Parathyroid adenoma (tissue), 2 donors: ENCODE results near the gene CYP46A1.

ENCODE experiments used
- H2AFZ ChIP-seq: fragments of 300-600 bp; sonication (generic); one replicate; pipeline ENCODE4 v1.7.0; 2017; ENCODE audit warnings: antibody characterized with exemption, mild to moderate bottlenecking
- H3K27ac ChIP-seq: fragments of 300-600 bp; sonication (generic); one replicate; pipeline ENCODE4 v1.7.0; 2017
- H3K27me3 ChIP-seq: fragments of 300-600 bp; sonication (generic); one replicate; pipeline ENCODE4 v1.7.0; 2017; ENCODE audit warnings: low read length; ENCODE audit not compliant: control insufficient read depth, insufficient read depth
- H3K36me3 ChIP-seq: fragments of 300-600 bp; sonication (generic); one replicate; pipeline ENCODE4 v1.7.0; 2017; ENCODE audit warnings: low read length; ENCODE audit not compliant: control insufficient read depth, insufficient read depth
- H3K4me1 ChIP-seq: fragments of 300-600 bp; sonication (generic); one replicate; pipeline ENCODE4 v1.7.0; 2017; ENCODE audit warnings: control low read depth
- H3K4me2 ChIP-seq: fragments of 300-600 bp; sonication (generic); one replicate; pipeline ENCODE4 v1.7.0; 2017; ENCODE audit warnings: low read length
- H3K4me3 ChIP-seq: fragments of 300-600 bp; sonication (generic); one replicate; pipeline ENCODE4 v1.7.0; 2017; ENCODE audit warnings: low read depth, low read length
- H3K79me2 ChIP-seq: fragments of 300-600 bp; sonication (generic); one replicate; pipeline ENCODE4 v1.7.0; 2017; ENCODE audit warnings: control low read depth
- H3K9ac ChIP-seq: fragments of 300-600 bp; sonication (generic); one replicate; pipeline ENCODE4 v1.7.0; 2017; ENCODE audit warnings: mild to moderate bottlenecking
- H3K9me3 ChIP-seq: fragments of 300-600 bp; sonication (generic); one replicate; pipeline ENCODE4 v1.7.0; 2017; ENCODE audit warnings: low read length; ENCODE audit not compliant: control insufficient read depth
- CTCF ChIP-seq: fragments of 300-600 bp; sonication (generic); IDR thresholded peaks from one replicate; pipeline ENCODE4 v1.7.0; 2017; ENCODE audit warnings: antibody characterized with exemption, mild to moderate bottlenecking
- donor health status: primary hyperparathyroidism.

CYP46A1 gene

GRCh38 chr14:99733540-99734405, 49.7 kb downstream of the CYP46A1 start:
- no peak overlapping the region for H3K27ac ChIP-seq
- TF ChIP-seq CTCF: no peak
- H3K9me3 ChIP-seq: no peaks in the 10 kb centered on the region
- peaks cover 6% of the 10 kb centered on the region for H3K4me1 ChIP-seq
- H3K9ac ChIP-seq: no peak overlapping the region
- H3K27me3 ChIP-seq: no peaks in the 10 kb centered on the region
- no peak overlapping the region for H3K4me2 ChIP-seq
- H2AFZ ChIP-seq: no peak overlapping the region
- no peak overlapping the region for H3K4me3 ChIP-seq
- no peaks in the 10 kb centered on the region for H3K36me3 ChIP-seq
- no peaks in the 10 kb centered on the region for H3K79me2 ChIP-seq

GRCh38 chr14:99734406-99735051, 50.4 kb downstream of the CYP46A1 start:
- Histone ChIP-seq H3K4me2 (no peak overlapping the region), H2AFZ (no peak overlapping the region), H3K79me2 (no peaks in the 10 kb centered on the region), H3K9ac (no peak overlapping the region), H3K9me3 (no peaks in the 10 kb centered on the region), H3K4me1 (peaks cover 6% of the 10 kb centered on the region), H3K4me3 (no peak overlapping the region), H3K27me3 (no peaks in the 10 kb centered on the region), H3K36me3 (no peaks in the 10 kb centered on the region), H3K27ac (no peak overlapping the region)
- no peak for TF ChIP-seq CTCF

DNA sequence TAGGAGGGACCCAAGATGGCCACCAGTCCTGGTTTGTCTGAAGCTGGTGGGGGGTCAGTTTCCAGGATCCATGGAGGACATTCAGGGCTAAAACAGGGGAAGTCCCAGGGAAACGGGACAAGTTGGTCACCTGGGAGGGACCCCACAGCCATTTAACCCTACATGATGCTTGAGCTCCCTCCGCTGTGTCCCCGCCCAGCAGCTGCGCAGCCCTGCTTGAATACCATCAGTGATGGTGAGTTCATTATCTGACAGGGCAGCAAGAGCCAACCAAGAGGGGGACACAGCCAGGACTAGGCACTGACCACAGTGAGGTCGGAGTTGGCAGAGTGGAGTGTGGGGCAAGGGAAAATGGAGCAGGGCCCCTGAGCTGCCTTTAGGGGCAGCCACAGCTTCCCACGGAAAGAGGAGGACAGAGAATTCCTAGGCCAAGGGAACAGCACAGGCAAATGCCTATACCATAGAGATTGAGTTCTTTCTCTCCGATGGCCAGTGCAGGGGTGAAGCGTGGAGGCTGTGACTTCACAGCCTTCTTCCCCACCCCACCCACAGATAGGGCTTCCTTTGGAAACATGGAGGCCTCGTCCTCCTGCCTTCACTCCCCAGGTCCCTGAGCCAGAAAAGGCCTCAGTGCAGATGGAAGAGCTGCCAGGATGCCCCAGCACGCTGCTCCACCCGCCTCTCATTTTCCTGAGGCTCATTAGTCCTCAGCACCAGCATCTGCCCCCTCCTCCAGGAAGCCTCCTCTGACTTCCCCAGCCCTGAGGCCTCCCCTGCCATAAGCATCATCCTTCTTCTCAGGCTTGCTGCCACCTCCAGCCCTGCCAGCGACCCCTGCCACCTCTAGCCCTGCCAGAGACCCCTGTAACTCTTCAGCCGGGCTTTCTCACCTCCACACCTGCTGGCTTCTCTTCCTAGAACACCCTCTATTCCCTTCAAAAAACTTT, 51.4 kb downstream of the CYP46A1 start:
- Histone ChIP-seq H3K9me3 (no peaks in the 10 kb centered on the region), H3K4me3 (no peak overlapping the region), H3K9ac (no peak overlapping the region), H3K79me2 (no peaks in the 10 kb centered on the region), H3K36me3 (no peaks in the 10 kb centered on the region), H3K27me3 (no peaks in the 10 kb centered on the region), H3K4me2 (no peak overlapping the region), H3K27ac (no peak overlapping the region), H3K4me1 (peaks cover 3% of the 10 kb centered on the region), H2AFZ (no peak overlapping the region)
- TF ChIP-seq CTCF: no peak

GRCh38 chr14:99736603-99737371, 52.7 kb downstream of the CYP46A1 start:
- Histone ChIP-seq H3K27me3 (no peaks in the 10 kb centered on the region), H3K79me2 (no peaks in the 10 kb centered on the region), H3K9me3 (no peaks in the 10 kb centered on the region), H3K4me1 (peaks cover 3% of the 10 kb centered on the region), H3K4me3 (peak overlapping the region; percentile 47), H3K36me3 (no peaks in the 10 kb centered on the region), H3K4me2 (peak overlapping the region; percentile 66), H3K27ac (peak overlapping the region; percentile 24), H3K9ac (no peak overlapping the region), H2AFZ (peak overlapping the region; percentile 71)
- TF ChIP-seq CTCF: no peak
